ENCODE results near the gene PTPN6.

DNA sequence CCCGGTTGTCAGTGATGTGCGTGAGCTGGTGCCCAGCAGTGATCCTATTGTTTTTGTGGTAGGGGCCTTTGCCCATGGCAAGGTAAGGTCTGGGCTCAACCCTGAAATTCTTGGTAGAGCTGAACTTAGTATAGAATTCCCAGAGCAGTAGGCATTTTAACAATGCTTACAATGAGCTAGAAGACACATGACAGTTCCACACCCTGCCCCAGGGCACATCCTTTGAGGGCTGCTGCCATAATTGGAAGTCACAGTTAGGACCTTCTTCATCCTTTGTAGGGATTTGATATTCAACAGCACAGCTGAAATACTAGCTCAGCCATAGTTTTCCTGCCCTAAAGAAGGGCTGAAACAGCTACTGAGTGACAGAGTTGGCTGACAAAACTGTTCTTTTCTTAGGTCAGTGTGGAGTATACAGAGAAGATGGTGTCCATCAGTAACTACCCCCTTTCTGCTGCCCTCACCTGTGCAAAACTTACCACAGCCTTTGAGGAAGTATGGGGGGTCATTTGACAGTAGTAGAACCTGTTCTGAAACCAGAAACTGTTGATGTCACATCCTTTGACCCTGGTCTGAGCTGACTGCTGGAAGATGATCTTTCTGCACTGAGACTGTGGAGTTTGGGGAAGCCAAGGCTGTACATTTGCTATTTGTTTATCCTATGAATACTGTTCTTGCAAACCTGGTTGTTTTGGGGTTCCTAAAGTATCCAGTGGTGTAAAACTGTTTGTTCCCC, 24.3 kb downstream of the PTPN6 start:
- TF ChIP-seq, protein P1, sequence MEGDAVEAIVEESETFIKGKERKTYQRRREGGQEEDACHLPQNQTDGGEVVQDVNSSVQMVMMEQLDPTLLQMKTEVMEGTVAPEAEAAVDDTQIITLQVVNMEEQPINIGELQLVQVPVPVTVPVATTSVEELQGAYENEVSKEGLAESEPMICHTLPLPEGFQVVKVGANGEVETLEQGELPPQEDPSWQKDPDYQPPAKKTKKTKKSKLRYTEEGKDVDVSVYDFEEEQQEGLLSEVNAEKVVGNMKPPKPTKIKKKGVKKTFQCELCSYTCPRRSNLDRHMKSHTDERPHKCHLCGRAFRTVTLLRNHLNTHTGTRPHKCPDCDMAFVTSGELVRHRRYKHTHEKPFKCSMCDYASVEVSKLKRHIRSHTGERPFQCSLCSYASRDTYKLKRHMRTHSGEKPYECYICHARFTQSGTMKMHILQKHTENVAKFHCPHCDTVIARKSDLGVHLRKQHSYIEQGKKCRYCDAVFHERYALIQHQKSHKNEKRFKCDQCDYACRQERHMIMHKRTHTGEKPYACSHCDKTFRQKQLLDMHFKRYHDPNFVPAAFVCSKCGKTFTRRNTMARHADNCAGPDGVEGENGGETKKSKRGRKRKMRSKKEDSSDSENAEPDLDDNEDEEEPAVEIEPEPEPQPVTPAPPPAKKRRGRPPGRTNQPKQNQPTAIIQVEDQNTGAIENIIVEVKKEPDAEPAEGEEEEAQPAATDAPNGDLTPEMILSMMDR (IDR thresholded peaks at IDR 0.05), result no peak
- no peak for TF ChIP-seq POLR2A (IDR thresholded peaks at IDR 0.05)

Data from lower leg skin (tissue), 3 donors.